MCF 10A (cell line): ENCODE measurements around the gene PKNOX2. TPM values are rescaled to one million over a fixed set of nuclear protein-coding genes. Genes with fewer than 3 reads are reported as not detected.

Source experiments
- BruUV-seq: library from RNA; stranded (reverse); fragments of 400-500 nt; replicated peaks from 2 replicates; lab custom pipeline; 2021; lab: Mats Ljungman, UMichigan
- CTCF ChIA-PET: fragments of 300-600 bp; sonication (Branson Sonifier 250); formaldehyde crosslinking; extraction: SDS; loops from one replicate; lab custom pipeline; 2021; ENCODE audit warnings: antibody characterized with exemption, inconsistent platforms; lab: Yijun Ruan, JAX
- POLR2A ChIA-PET: fragments of 300-600, 350-650 bp; sonication (Branson Sonifier 250); formaldehyde crosslinking; extraction: SDS; loops from one replicate; lab custom pipeline; 2020; ENCODE audit warnings: antibody characterized with exemption, inconsistent platforms; lab: Yijun Ruan, JAX
- DNase-seq: peaks from one replicate; pipeline ENCODE4 v3.0.0-alpha.2; 2018; ENCODE audit not compliant: unreplicated experiment
- H3K27ac Mint-ChIP-seq: one replicate; pipeline ENCODE4 v1.8.0; 2022; ENCODE audit warnings: mild to moderate bottlenecking, low read depth, mixed read lengths; ENCODE audit not compliant: unreplicated experiment
- H3K27me3 Mint-ChIP-seq: one replicate; pipeline ENCODE4 v1.8.0; 2022; ENCODE audit warnings: mixed read lengths; ENCODE audit not compliant: insufficient read depth, unreplicated experiment
- H3K36me3 Mint-ChIP-seq: one replicate; pipeline ENCODE4 v1.8.0; 2022; ENCODE audit warnings: mild to moderate bottlenecking, moderate library complexity, mixed read lengths; ENCODE audit not compliant: insufficient read depth, unreplicated experiment
- H3K4me1 Mint-ChIP-seq: one replicate; pipeline ENCODE4 v1.8.0; 2022; ENCODE audit warnings: mixed read lengths; ENCODE audit not compliant: insufficient read depth, unreplicated experiment
- H3K4me3 Mint-ChIP-seq: one replicate; pipeline ENCODE4 v1.8.0; 2022; ENCODE audit warnings: mild to moderate bottlenecking, moderate library complexity, mixed read lengths; ENCODE audit not compliant: unreplicated experiment
- H3K9me3 Mint-ChIP-seq: one replicate; pipeline ENCODE4 v1.8.0; 2022; ENCODE audit warnings: mixed read lengths; ENCODE audit not compliant: unreplicated experiment
- intact Hi-C: fragments of 100-400 bp; cut with micrococcal nuclease; formaldehyde crosslinking; loops from 2 replicates; pipeline ENCODE4 v1.14.1; 2022
- total RNA-seq: library from RNA; stranded (reverse); gene quantifications from 2 replicates; pipeline ENCODE4 v1.2.3, GENCODE V29; 2022
- TF ChIP-seq, protein P1 (sequence below): fragments of 200-600 bp; IDR thresholded peaks from one replicate; pipeline ENCODE4 v1.8.0; 2022; ENCODE audit warnings: antibody characterized with exemption, mild to moderate bottlenecking; ENCODE audit not compliant: unreplicated experiment

The PKNOX2 gene
- total RNA-seq, 1 experiment from 2014 or later = not detected

DNA sequence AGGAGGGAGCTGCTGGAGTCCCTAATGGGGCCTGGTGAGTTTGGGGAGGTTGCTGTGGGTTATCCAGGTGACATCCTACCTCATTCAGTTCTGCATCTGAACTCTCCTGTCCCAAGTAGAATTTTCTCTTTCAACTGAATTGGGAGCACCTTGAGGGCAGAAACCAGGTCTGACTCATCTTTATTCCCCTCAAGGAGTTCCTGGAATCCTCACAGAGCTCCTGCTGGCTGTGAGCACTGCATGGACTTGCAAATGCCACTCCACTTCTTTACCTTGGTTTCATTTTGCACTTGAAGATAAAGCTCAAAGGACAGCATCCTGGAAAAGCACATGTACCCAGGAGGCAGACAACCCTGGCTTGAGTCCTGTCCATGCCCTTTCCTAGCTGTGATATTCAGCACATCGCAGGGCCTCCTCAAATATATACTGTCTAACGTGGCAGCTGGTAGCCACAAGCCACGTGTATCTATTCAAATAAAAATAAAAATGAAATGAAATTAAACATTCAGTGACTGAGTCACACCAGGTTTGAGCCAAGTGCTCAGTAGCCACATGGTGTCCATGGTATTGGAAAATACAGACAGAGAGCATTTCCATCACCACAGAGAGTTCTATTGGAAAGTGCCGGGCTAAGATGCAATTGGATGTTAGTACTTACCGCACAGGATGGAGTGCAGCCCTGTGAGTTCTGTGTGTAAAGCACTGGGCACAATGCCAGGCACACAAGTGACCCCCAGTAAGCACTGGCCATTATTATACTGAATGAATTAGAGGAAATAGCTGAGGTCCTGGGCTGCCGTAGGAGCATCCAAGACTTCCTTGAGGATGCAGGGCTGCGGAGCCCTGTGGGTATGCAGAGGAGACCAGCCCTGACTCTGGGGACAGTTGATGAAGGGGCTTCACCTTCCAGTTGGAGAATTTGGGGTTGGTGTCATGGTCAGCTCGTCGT is 149.0 kb downstream of the PKNOX2 start:
- no peaks in the 10 kb centered on the region for H3K27me3 Mint-ChIP-seq
- peak; percentile 28 for DNase-seq
- H3K4me1 Mint-ChIP-seq = no peaks in the 10 kb centered on the region
- intact Hi-C loops = no loop called here
- BruUV-seq = no TSS peak
- H3K4me3 Mint-ChIP-seq = no peak overlapping the region
- no peak overlapping the region for H3K27ac Mint-ChIP-seq
- H3K9me3 Mint-ChIP-seq = peaks cover 7% of the 10 kb centered on the region
- ChIA-PET CTCF (interaction anchor here (0.6 to 1.5 kb wide), 3 partner anchors 35 to 711 kb away, joined by 3 to 5 read pairs (median 4); no protein-coding TSS in a partner anchor), POLR2A (no interaction called here)
- H3K36me3 Mint-ChIP-seq = no peaks in the 10 kb centered on the region
- TF ChIP-seq, protein P1, sequence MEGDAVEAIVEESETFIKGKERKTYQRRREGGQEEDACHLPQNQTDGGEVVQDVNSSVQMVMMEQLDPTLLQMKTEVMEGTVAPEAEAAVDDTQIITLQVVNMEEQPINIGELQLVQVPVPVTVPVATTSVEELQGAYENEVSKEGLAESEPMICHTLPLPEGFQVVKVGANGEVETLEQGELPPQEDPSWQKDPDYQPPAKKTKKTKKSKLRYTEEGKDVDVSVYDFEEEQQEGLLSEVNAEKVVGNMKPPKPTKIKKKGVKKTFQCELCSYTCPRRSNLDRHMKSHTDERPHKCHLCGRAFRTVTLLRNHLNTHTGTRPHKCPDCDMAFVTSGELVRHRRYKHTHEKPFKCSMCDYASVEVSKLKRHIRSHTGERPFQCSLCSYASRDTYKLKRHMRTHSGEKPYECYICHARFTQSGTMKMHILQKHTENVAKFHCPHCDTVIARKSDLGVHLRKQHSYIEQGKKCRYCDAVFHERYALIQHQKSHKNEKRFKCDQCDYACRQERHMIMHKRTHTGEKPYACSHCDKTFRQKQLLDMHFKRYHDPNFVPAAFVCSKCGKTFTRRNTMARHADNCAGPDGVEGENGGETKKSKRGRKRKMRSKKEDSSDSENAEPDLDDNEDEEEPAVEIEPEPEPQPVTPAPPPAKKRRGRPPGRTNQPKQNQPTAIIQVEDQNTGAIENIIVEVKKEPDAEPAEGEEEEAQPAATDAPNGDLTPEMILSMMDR = no peak

DNA sequence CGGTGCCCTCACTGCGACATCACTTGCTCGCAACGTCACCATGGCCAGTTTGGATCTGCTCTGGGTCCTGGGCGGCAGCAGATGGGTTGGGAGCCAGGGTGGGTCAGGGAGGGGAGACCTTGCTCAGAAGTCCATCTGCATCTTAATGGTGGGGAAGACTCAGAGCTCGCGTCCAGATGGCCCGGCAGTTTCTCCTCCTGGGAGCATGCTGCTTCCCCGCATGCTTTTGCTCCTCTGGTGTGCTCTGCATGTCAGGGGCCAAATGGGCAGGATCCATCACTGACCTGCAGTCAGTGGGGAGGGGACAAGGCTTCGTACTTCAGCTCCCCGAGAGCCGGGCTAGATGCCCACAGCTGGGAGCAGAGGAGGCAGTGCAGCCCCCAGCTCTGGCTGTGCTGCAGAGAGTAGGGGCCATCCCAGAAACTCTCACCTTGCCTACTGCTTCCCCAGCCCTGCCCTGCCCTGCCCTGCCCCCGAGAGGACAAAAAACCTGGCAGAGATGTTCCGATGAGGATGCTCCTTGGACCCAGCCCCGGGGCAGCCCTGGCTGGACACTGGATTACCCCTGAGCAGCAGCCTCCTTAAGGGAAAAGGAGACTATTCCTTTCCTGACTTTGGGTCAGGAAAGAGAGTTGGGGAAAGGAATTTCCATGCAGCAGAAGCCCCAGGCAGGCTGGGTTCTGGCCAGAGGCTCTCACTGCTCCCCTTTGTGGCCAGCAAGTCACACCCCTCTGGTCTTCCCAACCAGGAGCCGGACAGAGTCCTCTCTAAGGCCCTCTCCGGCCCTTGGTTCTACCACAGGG is 149.9 kb downstream of the PKNOX2 start:
- no peaks in the 10 kb centered on the region for H3K4me1 Mint-ChIP-seq

DNA sequence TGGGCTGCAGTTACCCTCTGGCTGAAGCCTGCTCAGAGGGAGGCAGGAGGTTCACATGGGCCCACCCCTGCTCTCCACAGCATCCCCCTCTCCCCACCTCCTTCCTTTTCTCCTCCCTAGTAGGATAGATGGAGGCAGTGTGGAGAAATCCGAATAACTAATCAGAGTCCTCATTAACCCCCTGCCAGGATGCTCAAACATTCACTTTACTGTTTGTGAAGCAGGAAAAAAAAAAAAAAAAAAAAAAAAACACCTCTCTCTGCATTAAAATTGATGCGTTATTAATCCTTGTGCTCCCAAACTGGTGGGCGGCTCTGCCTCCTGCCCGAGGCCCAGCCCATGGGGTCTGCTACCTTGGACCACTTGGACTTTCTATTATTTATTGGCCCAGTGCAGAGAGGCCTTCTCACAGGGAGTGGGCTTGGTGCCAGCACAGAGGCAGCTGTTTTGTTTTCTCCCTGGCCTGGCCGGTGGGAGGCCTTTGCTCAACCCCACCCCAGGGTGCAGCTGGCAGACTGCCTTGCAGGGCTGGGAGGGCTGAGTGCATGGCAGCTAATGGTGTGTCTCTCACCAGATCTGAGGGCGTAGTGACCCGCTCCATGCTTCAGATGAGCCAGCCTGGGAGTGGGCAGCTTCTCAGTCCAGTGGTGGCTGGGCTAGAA is 150.7 kb downstream of the PKNOX2 start:
- no peak overlapping the region for H3K4me3 Mint-ChIP-seq
- TF ChIP-seq, protein P1 = no peak
- H3K4me1 Mint-ChIP-seq = no peaks in the 10 kb centered on the region
- no TSS peak for BruUV-seq
- no peak overlapping the region for H3K27ac Mint-ChIP-seq
- no peaks in the 10 kb centered on the region for H3K27me3 Mint-ChIP-seq
- peaks cover 7% of the 10 kb centered on the region for H3K9me3 Mint-ChIP-seq
- ChIA-PET CTCF (interaction anchor here (0.6 kb wide), 1 partner anchor 167 kb away, joined by 3 read pairs; no protein-coding TSS in a partner anchor), POLR2A (no interaction called here)
- intact Hi-C loops = no loop called here
- peak; percentile 65 for DNase-seq
- H3K36me3 Mint-ChIP-seq = no peaks in the 10 kb centered on the region

More for the DNA sequence above, 149.9 kb downstream of the PKNOX2 start:
- DNase-seq = no peak
- no peak overlapping the region for H3K4me3 Mint-ChIP-seq
- no peaks in the 10 kb centered on the region for H3K36me3 Mint-ChIP-seq
- H3K9me3 Mint-ChIP-seq = peaks cover 7% of the 10 kb centered on the region
- no TSS peak for BruUV-seq
- ChIA-PET CTCF (interaction anchor here (0.6 to 1.5 kb wide), 2 partner anchors 34 to 166 kb away, joined by 3 read pairs; no protein-coding TSS in a partner anchor), POLR2A (no interaction called here)
- intact Hi-C loops = no loop called here
- TF ChIP-seq, protein P1 = no peak
- no peak overlapping the region for H3K27ac Mint-ChIP-seq
- no peaks in the 10 kb centered on the region for H3K27me3 Mint-ChIP-seq
